ENCODE results near the gene PPP1R12B.
"Not testable (repeated sequence)": the region's sequence is repeated elsewhere in the genome, so short reads cannot be mapped to it uniquely, and the experiment has no call there.

Gene PPP1R12B

GRCh38 chr1:202584707-202585589, 236.4 kb downstream of the PPP1R12B start:
- no peak for DNase-seq (ENCODE audit: low read depth in 2 of 2)

DNA sequence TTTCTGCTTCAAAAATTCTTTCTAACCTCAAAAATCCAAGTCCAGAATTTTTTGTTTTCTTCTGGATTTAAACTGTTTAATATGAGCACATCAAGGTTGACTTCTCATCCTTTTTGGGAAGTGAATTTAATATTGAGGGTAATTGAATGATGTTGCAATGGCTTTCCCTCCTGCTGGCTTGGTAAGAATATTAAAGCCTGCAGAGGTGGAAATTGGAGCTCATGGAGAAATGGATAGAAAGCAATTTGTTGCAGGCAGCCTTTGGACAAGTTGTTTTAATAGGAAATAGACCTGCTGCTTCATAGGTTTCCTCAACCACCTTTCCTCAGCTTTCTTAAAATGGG, 237.1 kb downstream of the PPP1R12B start:
- DNase-seq (ENCODE audit: low read depth in 2 of 2) = no peak

GRCh38 chr1:202586018-202586821, 237.7 kb downstream of the PPP1R12B start:
- no peak for DNase-seq (ENCODE audit: low read depth in 2 of 2)

DNA sequence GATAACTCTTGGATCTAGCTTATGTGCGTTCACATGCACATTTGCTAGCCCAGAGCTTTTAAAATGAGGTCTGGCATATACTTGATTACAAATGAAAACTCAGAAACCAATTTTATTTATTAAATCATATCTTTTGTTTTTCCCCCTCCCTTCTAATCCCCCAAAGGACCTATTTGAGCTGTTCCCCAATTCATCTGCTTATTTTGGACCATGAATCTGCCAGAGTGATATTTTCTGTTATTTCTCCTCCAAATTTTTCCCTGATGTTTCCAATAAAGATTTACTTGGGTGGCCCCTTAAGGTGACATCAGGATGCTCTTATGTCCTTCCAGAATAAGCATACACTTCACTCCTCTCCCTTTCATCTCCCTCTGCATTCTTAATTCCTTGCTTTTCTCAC, 238.4 kb downstream of the PPP1R12B start:
- DNase-seq (ENCODE audit: low read depth in 2 of 2) = no peak

DNA sequence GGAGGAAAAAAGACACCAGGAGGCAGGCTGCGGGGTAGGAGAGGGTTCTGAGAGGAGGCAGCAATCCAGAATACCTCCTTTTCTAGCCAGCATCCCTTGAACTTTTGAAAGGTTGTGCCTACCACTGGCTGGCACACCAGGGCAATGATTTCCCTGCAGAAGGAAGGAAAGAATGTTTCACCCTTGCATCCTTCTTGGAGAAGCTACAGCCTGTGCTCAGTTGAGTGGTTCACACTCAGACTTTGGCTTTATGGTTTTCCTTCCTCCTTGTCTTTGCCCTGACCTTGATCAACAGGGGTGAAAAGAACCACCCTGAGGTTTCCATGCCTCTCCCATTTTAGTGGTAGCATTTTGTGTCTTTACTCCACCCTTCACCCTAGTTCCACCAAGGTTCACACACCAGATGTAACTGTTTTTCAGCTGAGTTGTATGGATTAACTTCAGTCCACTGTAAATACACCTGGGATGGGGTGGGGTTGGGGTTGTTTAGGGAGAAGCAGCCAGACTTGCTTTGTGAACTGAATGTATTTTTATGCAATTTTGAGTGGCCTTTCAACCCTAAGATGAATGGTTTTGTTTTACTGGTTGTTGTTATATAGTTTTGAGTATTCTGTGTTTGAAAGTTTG, 239.5 kb downstream of the PPP1R12B start:
- DNase-seq (ENCODE audit: low read depth in 2 of 2) = no peak

DNA sequence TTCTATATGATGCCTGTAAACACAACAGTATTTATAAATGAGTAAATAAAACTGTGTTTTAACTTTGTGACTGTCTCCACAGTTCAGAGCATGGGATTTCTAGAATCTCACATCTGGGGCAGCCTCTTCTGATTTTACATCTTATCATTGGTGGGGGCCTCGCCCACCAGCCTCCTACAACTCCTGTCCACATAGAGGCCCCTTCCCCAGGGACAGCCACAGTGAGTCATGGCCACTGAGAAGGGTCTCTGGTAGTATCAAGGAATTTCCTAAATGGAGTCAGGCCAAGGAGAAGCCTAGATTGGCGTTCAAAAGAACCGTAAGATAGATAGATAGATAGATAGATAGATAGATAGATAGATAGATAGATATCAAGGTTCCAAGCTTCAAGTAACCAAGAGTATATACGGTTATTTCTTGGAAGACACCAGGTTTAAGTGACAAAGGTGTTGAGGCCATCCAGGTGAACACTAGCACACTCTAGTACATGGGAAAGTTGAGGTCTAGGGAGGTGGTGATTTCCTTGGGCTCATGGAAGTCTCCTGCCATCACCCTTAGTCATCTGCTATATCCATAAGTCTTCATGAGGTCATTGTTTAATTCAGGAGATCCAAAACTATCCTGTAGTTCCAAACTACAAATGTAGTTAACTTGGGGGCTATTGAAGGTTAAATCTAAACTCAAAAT, 240.1 kb downstream of the PPP1R12B start:
- DNase-seq (ENCODE audit: low read depth in 2 of 2) = no peak

DNA sequence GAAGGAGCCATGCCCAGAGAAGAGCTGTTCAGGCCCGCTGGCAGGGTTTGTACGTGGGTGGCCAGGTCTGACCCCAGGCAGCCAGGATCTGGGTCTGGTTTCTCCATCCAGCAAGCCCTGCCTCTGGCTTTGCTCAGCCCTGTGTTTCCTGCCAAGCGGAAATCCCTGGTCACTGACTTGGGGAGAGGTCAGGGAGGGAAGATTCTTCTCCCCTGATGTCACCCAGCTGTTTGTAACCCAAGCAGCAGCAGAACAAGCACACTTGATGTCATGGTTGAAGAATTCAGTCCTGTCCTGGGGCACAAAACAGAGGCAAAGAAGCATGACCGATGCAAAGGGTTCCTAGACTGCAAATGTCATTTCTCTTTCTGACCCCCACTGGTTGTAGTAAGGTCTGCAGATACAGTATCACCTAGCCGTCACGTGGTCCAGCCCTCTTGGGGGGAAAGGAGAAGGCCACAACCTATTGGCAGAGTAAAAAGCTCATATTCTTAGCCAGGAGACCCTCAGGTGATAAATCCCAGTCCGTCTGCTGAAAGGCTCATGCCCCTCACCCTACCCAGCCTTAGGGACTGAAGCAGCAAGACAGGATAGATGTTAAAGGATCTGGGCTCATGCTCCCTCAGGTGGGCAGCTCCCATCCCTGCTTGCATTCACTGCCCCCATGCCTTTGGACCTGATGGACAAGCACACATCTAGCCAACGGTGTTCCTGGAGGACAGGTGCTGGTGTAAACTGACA, 240.9 kb downstream of the PPP1R12B start:
- peak; percentile 83 to 86 for DNase-seq (ENCODE audit: low read depth in 2 of 2)

DNA sequence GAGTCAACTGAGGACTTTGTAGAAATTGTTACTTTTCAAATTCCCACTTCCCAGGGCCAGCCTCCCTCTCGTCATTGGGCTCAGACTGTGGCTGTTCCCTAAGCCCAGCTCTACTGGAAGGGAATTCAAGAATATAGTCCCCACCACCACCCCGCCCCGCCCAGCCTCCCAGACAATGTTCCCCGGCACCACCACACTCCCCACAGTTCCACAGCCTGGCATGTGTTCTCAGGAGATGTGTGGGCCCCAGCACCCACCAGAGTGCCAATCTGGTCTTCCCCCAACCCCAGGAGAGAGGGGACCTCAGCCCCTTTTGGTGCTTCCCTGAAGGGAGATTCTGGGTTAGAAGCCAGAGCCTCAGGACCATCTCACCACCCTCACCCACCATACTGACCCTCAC, 241.6 kb downstream of the PPP1R12B start:
- DNase-seq (ENCODE audit: low read depth in 2 of 2) = no peak

- DNase-seq (ENCODE audit: low read depth in 2 of 2) = no peak
Observed at GRCh38 chr1:202590975-202591411, 242.5 kb downstream of the PPP1R12B start.

GRCh38 chr1:202591515-202591914, 243.0 kb downstream of the PPP1R12B start:
- no peak for DNase-seq (ENCODE audit: low read depth in 2 of 2)

DNA sequence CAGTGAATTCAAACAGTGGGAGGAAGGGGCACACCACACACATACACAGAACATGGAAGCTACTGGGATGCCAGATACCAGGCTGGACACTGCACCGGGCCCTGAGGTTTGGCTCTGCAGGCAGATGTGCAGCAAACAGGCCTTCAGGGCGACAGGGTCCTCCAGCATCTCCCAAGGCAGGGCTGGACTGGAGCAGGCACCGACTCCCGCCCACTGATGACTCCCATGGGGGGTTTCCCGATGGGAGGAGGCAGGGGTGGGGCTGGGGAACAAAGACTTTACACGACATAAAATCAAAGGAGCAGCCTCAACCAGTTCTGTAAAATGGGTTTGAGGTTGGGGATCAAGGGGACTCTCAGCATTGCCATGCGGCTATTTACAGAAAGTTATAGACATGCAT, 243.6 kb downstream of the PPP1R12B start:
- DNase-seq (ENCODE audit: low read depth in 2 of 2) = no peak

- no peak for DNase-seq (ENCODE audit: low read depth in 2 of 2)
Observed at GRCh38 chr1:202593845-202594244, 245.3 kb downstream of the PPP1R12B start.

GRCh38 chr1:202596638-202597037, 248.1 kb downstream of the PPP1R12B start:
- DNase-seq (ENCODE audit: low read depth in 2 of 2) = no peak

DNA sequence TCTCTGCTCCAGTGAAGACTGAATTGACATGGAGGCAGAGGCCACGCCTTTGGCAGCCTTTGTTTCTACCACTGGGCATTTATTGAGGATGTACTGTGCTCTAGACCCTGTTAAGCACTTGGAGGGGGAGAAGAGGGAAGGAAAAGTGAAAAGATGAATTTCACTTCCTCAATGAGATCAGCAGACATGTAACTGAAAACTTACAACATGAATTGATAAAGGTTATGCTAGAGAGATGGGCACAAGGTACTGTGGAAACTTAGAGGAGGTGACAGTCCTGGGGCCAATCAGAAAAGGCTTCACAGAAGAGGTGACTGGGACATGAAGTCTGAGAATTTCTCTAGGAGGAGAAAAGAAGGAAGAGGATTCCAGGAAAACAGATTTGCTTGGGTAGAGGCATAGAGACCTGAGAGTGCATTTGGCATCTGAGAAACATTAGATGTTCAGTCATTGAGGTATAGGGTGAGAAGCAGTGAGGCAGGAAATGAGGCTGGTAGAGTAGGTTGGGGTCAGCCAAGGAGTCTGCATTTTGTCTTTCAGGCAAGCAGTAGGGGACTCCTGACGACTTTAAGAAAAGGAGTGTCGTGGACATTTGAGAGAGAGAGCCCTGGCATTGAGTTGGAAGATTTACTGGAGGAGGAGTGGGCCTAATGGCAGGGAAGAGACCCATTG, 248.7 kb downstream of the PPP1R12B start:
- no peak for DNase-seq (ENCODE audit: low read depth in 2 of 2)

DNA sequence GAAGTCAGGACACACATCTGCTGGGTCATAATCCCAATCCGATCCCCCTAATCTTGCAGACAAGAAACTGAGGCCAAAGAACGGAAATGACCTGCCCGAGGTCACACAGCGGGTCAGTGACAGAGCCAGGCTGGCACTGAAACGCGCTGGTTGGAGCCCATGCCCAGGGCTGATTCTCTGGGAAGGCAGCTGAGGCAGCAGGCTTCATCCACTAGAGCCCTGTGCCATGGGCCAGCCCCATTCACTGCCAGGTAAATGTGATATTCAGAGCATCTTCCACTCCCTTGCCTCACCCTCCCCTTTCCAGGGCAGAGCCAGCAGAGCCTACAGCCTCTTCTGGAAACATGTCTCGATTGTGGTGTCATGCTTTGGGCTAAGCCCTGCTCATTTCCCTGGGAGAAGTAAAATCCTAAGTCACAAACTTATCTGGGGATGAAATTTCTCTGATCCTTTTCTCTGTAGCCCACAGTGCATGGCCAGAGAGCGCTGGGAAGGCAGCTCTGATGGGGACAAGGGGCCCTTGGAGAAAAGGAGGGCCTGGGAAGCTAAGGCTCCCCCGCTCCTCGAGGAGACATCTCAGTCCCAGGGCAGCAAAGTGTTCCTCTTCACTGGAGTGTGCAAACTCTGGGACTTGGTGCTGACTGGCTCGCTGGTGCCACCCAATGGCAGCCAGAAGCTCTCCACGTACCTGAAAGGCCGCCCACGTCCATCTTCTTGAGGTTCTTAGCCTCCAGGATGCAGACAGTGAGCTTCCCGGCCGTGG, 251.4 kb downstream of the PPP1R12B start:
- DNase-seq (ENCODE audit: low read depth in 2 of 2) = no peak

DNA sequence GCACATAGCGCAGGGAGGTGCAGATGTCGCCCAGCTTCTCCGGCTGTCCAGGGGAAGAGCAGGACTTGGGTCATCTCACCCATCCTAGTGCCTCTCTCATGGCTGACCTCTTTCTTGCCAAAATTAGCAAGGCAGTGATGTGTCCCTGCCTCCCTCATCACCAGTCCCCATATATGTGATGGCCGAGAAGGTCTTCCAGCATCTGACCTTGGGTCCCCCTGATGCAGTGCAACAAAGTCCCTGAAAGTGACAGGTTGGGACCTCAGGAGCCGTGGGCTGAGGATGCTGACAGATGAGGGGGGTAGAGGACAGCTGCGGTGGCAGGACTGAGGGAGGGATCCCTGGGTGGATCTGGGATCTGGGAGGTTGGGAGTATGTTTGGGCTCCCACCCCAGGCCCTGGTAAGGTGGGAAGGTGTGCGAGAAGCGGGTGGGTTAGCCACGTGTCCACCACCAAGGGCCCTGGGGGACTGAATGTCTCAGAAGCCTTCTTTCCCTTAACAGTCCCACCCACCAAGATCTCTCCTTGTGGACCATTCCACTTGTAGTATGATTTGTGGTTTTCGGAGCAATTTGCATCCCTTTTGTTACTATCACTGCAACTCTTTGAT, 252.0 kb downstream of the PPP1R12B start:
- no peak for DNase-seq (ENCODE audit: low read depth in 2 of 2)

GRCh38 chr1:202603435-202603834, 254.9 kb downstream of the PPP1R12B start:
- DNase-seq (ENCODE audit: low read depth in 2 of 2) = no peak

DNA sequence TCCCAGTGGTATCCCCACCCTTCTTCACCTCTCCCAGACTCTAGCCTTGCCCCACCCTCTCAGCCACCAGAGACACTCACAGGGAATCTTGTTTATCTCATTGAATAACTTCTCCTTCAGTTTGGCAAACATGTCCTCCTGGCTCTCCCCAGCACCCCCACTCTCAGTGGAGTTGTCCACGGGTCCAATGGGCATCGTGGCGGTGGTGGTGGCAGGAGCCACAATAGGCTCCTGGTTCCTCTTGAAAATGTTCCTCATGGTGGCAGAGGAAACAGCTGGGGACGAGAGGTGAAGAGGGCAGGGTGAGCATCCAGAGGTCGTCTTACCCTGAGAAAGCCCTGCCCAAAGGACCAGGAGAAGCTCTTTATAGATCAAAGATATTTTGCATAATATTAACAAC, 257.0 kb downstream of the PPP1R12B start:
- DNase-seq (ENCODE audit: low read depth in 2 of 2) = no peak

DNA sequence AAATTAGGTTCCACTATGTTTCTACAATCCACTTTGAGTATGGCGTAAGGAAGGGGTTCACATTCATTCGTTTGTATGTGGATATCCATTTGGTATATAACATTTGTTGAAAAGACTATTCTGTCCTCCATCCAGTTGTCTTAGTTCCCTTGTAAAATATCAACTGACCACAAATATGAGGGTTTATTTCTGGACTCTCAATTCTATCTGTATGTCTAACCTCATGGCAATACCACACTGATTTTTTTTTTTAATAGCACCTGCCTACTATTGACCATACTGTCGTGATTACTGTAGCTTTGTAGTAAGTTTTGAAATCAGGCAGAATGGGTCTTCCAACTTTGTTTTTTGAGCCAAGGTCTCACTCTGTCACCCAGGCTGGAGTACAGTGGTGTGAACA, 263.5 kb downstream of the PPP1R12B start:
- not testable (repeated sequence) for DNase-seq (ENCODE audit: low read depth in 2 of 2)
